Measurements from ENCODE around the gene RTCB.

DNA sequence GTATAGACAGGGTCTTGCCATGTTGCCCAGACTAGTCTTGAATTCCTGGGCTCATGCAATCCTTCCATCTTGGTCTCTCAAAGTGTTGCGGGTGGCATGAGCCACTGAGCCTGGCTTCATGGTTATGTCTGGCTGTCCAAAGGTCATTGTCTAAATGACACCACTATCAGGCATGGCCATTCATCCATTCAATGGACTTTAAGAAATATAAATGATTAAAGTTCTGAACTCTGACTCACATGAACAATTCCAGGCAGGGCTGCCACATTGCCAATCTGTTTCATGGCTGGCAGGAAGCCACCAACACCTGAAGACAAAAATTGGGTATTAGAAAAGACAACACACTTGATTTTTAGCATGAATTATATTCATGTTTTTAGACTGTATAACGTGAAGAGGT, 4.1 kb downstream of the RTCB start:
- TF ChIP-seq, protein P1, sequence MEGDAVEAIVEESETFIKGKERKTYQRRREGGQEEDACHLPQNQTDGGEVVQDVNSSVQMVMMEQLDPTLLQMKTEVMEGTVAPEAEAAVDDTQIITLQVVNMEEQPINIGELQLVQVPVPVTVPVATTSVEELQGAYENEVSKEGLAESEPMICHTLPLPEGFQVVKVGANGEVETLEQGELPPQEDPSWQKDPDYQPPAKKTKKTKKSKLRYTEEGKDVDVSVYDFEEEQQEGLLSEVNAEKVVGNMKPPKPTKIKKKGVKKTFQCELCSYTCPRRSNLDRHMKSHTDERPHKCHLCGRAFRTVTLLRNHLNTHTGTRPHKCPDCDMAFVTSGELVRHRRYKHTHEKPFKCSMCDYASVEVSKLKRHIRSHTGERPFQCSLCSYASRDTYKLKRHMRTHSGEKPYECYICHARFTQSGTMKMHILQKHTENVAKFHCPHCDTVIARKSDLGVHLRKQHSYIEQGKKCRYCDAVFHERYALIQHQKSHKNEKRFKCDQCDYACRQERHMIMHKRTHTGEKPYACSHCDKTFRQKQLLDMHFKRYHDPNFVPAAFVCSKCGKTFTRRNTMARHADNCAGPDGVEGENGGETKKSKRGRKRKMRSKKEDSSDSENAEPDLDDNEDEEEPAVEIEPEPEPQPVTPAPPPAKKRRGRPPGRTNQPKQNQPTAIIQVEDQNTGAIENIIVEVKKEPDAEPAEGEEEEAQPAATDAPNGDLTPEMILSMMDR (IDR thresholded peaks at IDR 0.05; ENCODE audit: insufficient read depth, low read depth, low read length): no peak
- no peak for TF ChIP-seq EZH2 (IDR thresholded peaks at IDR 0.05; ENCODE audit: insufficient read depth, low read length)

Data from astrocyte (in vitro differentiated cells and primary cell).